Coronary artery (tissue), 2 donors: Measurements from ENCODE around the gene TMEM54.

ENCODE experiments used
- DNase-seq: peaks from one replicate; pipeline ENCODE4 v3.0.0-alpha.2; 2017; ENCODE audit warnings: low spot score
- H3K27ac ChIP-seq, 2 donors: fragments of 200-600 bp; sonication (generic); one replicate each; pipeline ENCODE4 v1.5.1; 2016 to 2019
- H3K4me3 ChIP-seq: fragments of 200-600 bp; sonication (generic); 2 replicates; pipeline ENCODE4 v1.5.1; 2016; ENCODE audit warnings: mild to moderate bottlenecking, moderate library complexity
- CTCF ChIP-seq: fragments of 200-600 bp; sonication (generic); IDR thresholded peaks from one replicate; pipeline ENCODE4 v1.5.1; 2019; ENCODE audit warnings: antibody characterized with exemption

The TMEM54 gene

GRCh38 chr1:32881291-32881690 is 19.9 kb downstream of the TMEM54 start:
- H3K4me3 ChIP-seq = no peak overlapping the region
- no peak for TF ChIP-seq CTCF
- H3K27ac ChIP-seq = no peak overlapping the region
- no peak for DNase-seq

- TF ChIP-seq CTCF = no peak
- H3K4me3 ChIP-seq = no peak overlapping the region
- DNase-seq = peak; percentile 53
- H3K27ac ChIP-seq = no peak overlapping the region
Observed at GRCh38 chr1:32878637-32879041, 22.6 kb downstream of the TMEM54 start.

- H3K4me3 ChIP-seq = no peak overlapping the region
- H3K27ac ChIP-seq = no peak overlapping the region
- DNase-seq = peak; percentile 55
- no peak for TF ChIP-seq CTCF
Observed at GRCh38 chr1:32878183-32878582, 23.0 kb downstream of the TMEM54 start.

- Histone ChIP-seq H3K4me3 (no peak overlapping the region), H3K27ac (no peak overlapping the region)
- TF ChIP-seq CTCF = no peak
- DNase-seq = peak; percentile 60
Observed at GRCh38 chr1:32877211-32878110, 23.7 kb downstream of the TMEM54 start.

GRCh38 chr1:32876341-32877210 is 24.6 kb downstream of the TMEM54 start:
- DNase-seq = no peak
- H3K27ac ChIP-seq = no peak overlapping the region
- H3K4me3 ChIP-seq = no peak overlapping the region
- peak; percentile 67 for TF ChIP-seq CTCF

- no peak for TF ChIP-seq CTCF
Observed at GRCh38 chr1:32874860-32875752, 26.1 kb downstream of the TMEM54 start.

More at GRCh38 chr1:32874860-32875752, 26.1 kb downstream of the TMEM54 start:
- Histone ChIP-seq H3K4me3 (no peak overlapping the region), H3K27ac (no peak overlapping the region)
- no peak for DNase-seq
